HCEC 1CT (cell line): Measurements from ENCODE around the gene SOD1.
A peak's percentile ranks its signal among the peaks of the same experiment; 100 is the strongest.

Experiments
- DNase-seq: peaks from one replicate; pipeline ENCODE4 v3.0.0-alpha.2; 2017

Gene SOD1

GRCh38 chr21:31686272-31686915 is 26.9 kb downstream of the SOD1 start:
- no peak for DNase-seq

- DNase-seq = no peak
These were observed 27.6 kb downstream of the SOD1 start for GRCh38 chr21:31687108-31687507.

- DNase-seq = no peak
These were observed 29.3 kb downstream of the SOD1 start for GRCh38 chr21:31688603-31689368.

- no peak for DNase-seq
These were observed 33.7 kb downstream of the SOD1 start for GRCh38 chr21:31693222-31693621.

- DNase-seq = no peak
These were observed 36.9 kb downstream of the SOD1 start for GRCh38 chr21:31696424-31696823.

GRCh38 chr21:31698461-31698860 is 39.0 kb downstream of the SOD1 start:
- no peak for DNase-seq

- DNase-seq = no peak
These were observed 40.5 kb downstream of the SOD1 start for GRCh38 chr21:31700040-31700439.

- no peak for DNase-seq
These were observed 47.1 kb downstream of the SOD1 start for GRCh38 chr21:31706562-31706961.

- no peak for DNase-seq
These were observed 48.0 kb downstream of the SOD1 start for GRCh38 chr21:31707499-31707898.

- no peak for DNase-seq
These were observed 49.0 kb downstream of the SOD1 start for GRCh38 chr21:31708541-31708940.

- peak; percentile 81 for DNase-seq
These were observed 51.1 kb downstream of the SOD1 start for GRCh38 chr21:31710586-31710985.

GRCh38 chr21:31711326-31711725 is 51.8 kb downstream of the SOD1 start:
- no peak for DNase-seq

GRCh38 chr21:31711745-31712285 is 52.3 kb downstream of the SOD1 start:
- no peak for DNase-seq

GRCh38 chr21:31713115-31713514 is 53.6 kb downstream of the SOD1 start:
- DNase-seq = no peak

- DNase-seq = peak; percentile 44
These were observed 54.7 kb downstream of the SOD1 start for GRCh38 chr21:31713973-31714740.

GRCh38 chr21:31714741-31715365 is 55.4 kb downstream of the SOD1 start:
- no peak for DNase-seq

GRCh38 chr21:31716106-31716505 is 56.6 kb downstream of the SOD1 start:
- no peak for DNase-seq
